Fibroblast of mammary gland (primary cell): ENCODE data around the gene POLR2L.

Source experiments
- DNase-seq: peaks from one replicate; pipeline ENCODE4 v3.0.0-alpha.2; 2010; ENCODE audit warnings: low read depth
- H3K4me3 ChIP-seq: 2 replicates; pipeline ENCODE4 v1.5.1; 2011; ENCODE audit warnings: low read depth, mild to moderate bottlenecking, low read length, moderate library complexity; ENCODE audit not compliant: control insufficient read depth
- TF ChIP-seq, protein P1 (sequence below): conservative IDR thresholded peaks from 2 replicates; pipeline ENCODE4 v1.5.1; 2011; ENCODE audit warnings: low read depth, low read length, inconsistent platforms; ENCODE audit not compliant: control insufficient read depth, insufficient read depth

The POLR2L gene

GRCh38 chr11:831118-831864, 11.0 kb downstream of the POLR2L start:
- H3K4me3 ChIP-seq, result no peak overlapping the region
- DNase-seq, result no peak
- TF ChIP-seq, protein P1, sequence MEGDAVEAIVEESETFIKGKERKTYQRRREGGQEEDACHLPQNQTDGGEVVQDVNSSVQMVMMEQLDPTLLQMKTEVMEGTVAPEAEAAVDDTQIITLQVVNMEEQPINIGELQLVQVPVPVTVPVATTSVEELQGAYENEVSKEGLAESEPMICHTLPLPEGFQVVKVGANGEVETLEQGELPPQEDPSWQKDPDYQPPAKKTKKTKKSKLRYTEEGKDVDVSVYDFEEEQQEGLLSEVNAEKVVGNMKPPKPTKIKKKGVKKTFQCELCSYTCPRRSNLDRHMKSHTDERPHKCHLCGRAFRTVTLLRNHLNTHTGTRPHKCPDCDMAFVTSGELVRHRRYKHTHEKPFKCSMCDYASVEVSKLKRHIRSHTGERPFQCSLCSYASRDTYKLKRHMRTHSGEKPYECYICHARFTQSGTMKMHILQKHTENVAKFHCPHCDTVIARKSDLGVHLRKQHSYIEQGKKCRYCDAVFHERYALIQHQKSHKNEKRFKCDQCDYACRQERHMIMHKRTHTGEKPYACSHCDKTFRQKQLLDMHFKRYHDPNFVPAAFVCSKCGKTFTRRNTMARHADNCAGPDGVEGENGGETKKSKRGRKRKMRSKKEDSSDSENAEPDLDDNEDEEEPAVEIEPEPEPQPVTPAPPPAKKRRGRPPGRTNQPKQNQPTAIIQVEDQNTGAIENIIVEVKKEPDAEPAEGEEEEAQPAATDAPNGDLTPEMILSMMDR, result no peak

DNA sequence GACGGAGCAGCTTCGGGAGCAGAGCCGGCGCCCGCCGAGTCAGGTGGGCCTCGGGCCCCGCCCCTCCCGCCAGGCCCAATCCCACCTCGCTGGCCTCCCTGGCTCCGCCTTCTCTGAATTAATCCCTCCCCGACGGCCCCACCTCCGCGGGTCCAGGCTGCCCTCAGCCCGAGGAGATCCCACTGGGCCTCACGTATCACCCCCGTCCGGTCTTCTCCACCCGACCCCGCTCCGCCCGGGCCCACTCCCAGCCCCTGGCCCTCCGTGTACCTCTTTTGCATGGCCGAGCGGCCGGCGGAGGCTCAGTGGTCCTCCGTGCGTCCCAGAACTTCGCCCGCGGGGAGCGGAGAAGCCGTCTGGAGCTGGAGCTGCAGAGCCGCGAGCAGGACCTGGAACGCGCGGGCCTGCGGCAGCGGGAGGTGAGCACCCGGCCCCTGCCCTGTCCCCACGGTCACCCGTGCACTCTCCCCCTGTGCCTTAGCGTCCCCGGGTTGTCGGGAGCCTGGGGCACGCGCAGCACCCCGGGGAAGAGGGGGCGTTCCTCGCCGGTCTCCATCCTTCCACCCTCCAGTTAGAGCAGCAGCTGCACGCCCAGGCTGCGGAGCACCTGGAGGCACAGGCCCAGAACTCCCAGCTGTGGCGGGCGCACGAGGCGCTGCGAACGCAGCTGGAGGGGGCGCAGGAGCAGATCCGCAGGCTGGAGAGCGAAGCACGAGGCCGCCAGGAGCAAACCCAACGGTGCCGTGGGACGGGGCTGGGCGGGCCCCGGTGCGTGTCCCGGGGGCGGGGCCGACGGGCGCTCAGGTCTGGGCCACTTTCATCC, 11.8 kb downstream of the POLR2L start:
- DNase-seq, result no peak
- TF ChIP-seq, protein P1, result no peak
- H3K4me3 ChIP-seq, result peak overlapping the region; percentile 10

DNA sequence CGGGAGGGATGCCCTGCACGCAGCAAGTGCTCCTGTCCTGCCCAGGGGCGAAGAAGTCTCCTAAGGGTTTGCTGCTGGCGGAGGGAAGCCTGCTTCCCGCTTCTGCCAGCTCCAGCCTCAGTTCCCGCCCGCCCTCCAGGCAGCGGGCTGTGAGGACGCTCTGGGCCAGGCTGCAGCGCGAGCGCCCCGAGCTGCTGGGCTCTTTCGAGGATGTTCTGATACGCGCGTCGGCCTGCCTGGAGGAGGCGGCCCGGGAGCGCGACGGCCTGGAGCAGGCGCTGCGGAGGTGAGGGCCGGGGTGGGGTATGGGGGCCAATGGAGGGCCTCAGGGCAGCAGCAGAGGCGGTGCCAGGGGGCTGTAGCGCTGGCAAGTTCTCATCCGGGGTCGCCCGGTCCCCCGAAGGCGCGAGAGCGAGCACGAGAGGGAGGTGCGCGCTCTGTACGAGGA, 12.5 kb downstream of the POLR2L start:
- TF ChIP-seq, protein P1, result no peak
- DNase-seq, result no peak
- peak overlapping the region; percentile 16 for H3K4me3 ChIP-seq

- no peak overlapping the region for H3K4me3 ChIP-seq
- TF ChIP-seq, protein P1, result no peak
- DNase-seq, result no peak
Observed at GRCh38 chr11:829176-829846, 13.0 kb downstream of the POLR2L start.

DNA sequence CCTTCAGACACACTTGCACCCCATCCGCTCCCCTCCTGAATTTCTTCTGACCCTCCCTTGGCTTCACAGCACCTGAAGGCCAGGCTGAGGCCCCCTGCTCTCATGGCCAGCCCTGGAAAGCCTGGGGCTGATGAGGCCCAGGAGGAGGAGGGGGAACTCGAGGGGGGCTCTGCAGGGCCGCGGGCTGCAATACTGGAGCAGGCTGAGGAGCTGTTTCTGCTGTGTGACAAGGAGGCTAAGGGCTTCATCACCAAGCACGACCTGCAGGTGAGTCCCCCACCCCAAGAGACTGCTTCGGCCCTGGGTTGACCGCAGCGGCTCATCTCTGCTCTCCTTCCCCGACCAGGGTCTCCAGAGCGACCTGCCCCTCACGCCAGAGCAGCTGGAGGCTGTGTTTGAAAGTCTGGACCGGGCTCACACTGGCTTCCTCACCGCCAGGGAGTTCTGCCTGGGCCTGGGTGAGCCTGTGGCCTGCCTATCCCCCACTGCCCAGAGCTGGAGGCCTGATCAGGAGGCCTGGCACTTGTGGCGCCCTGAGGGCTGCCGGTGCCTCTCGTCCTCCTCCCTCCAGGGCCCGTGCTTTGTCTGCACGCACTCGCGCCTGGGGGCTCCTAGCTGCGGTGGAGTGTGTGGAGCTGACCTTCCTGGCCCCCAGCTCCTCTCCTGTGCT, 13.7 kb downstream of the POLR2L start:
- H3K4me3 ChIP-seq, result no peak overlapping the region
- TF ChIP-seq, protein P1, result no peak
- DNase-seq, result no peak

DNA sequence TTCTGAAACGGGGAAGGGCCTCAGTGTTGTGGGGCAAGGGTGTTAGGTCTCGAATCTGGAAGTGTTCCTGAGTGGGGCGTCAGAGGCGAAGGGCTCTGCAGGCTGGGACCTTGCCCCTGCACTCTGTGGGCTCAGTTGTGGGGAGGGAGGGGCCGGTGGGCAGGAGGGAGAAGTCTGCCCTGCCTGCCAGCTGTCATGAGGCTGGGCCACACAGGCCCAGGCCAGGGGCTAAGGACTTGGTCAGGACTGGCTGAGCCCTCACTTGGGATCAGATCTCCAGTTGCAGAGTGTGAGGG, 14.5 kb downstream of the POLR2L start, which contains the start of gene CRACR2B:
TSS of gene CRACR2B (plus strand) at position 23 of the 296 bp plus-strand sequence. CDS start 689 bp downstream, outside the sequence.
- DNase-seq, result no peak
- TF ChIP-seq, protein P1, result no peak
- H3K4me3 ChIP-seq, result no peak within 1 kb of the TSS
